Right kidney (tissue), 1 donor: ENCODE data around the gene MUC22.
"Not testable (repeated sequence)": the region's sequence is repeated elsewhere in the genome, so short reads cannot be mapped to it uniquely, and the experiment has no call there.

Source experiments
- DNase-seq: peaks from one replicate; pipeline ENCODE4 v3.0.0-alpha.2; 2016

MUC22 gene

GRCh38 chr6:30998785-30999184 is 11.5 kb upstream of the MUC22 start:
- no peak for DNase-seq

GRCh38 chr6:31000067-31000860 is 10.0 kb upstream of the MUC22 start:
- DNase-seq = not testable (repeated sequence)

GRCh38 chr6:31001281-31001888 is 8.9 kb upstream of the MUC22 start:
- no peak for DNase-seq

GRCh38 chr6:31002471-31002870 is 7.8 kb upstream of the MUC22 start:
- DNase-seq = no peak

- DNase-seq = no peak
Observed at GRCh38 chr6:31004794-31005193, 5.5 kb upstream of the MUC22 start.

- no peak for DNase-seq
Observed at GRCh38 chr6:31005249-31006020, 4.8 kb upstream of the MUC22 start.

GRCh38 chr6:31007694-31008093 is 2.6 kb upstream of the MUC22 start:
- no peak for DNase-seq

GRCh38 chr6:31008165-31008564 is 2.1 kb upstream of the MUC22 start:
- DNase-seq = no peak

GRCh38 chr6:31009731-31010130 is 543 bp upstream of the MUC22 start:
- no peak for DNase-seq

- DNase-seq = no peak
Observed at GRCh38 chr6:31011153-31011552, 879 bp downstream of the MUC22 start.

GRCh38 chr6:31016659-31017299 is 6.5 kb downstream of the MUC22 start:
- DNase-seq = no peak

GRCh38 chr6:31017436-31017835 is 7.2 kb downstream of the MUC22 start:
- DNase-seq = not testable (repeated sequence)

GRCh38 chr6:31020057-31020456 is 9.8 kb downstream of the MUC22 start:
- no peak for DNase-seq

- not testable (repeated sequence) for DNase-seq
Observed at GRCh38 chr6:31020631-31021255, 10.5 kb downstream of the MUC22 start.

GRCh38 chr6:31021705-31022531 is 11.6 kb downstream of the MUC22 start:
- DNase-seq = not testable (repeated sequence)

GRCh38 chr6:31025595-31025994 is 15.3 kb downstream of the MUC22 start:
- DNase-seq = no peak

- no peak for DNase-seq
Observed at GRCh38 chr6:31031095-31031494, 20.8 kb downstream of the MUC22 start.

- DNase-seq = no peak
Observed at GRCh38 chr6:31033075-31033474, 22.8 kb downstream of the MUC22 start.

GRCh38 chr6:31035862-31036497 is 25.7 kb downstream of the MUC22 start:
- no peak for DNase-seq

GRCh38 chr6:31037169-31037568 is 26.9 kb downstream of the MUC22 start:
- DNase-seq = no peak

- DNase-seq = no peak
Observed at GRCh38 chr6:31037682-31038081, 27.4 kb downstream of the MUC22 start.
